Cardiac muscle cell (in vitro differentiated cells and primary cell): ENCODE data around the gene STK10. TPM values are rescaled to one million over a fixed set of nuclear protein-coding genes. Genes with fewer than 3 reads are reported as not detected.

Experiments used
- DNase-seq, 2 donors: peaks; one replicate each; pipeline versions ENCODE4 v3.0.0 to v3.0.0-alpha.2; 2010 to 2017; ENCODE audit warnings: low read depth in 1 of 2, low spot score in 1 of 2
- H3K27ac ChIP-seq: fragments of 200-600 bp; sonication (generic); 2 replicates; pipeline ENCODE4 v1.5.1; 2016
- H3K27me3 ChIP-seq: fragments of 200-600 bp; sonication (generic); 2 replicates; pipeline ENCODE4 v1.6.0; 2016; ENCODE audit warnings: control low read depth
- H3K36me3 ChIP-seq: fragments of 200-600 bp; sonication (generic); 2 replicates; pipeline ENCODE4 v1.5.1; 2016; ENCODE audit warnings: control low read depth
- H3K4me1 ChIP-seq: fragments of 200-600 bp; sonication (generic); 2 replicates; pipeline ENCODE4 v1.8.1; 2017; ENCODE audit warnings: low read depth, mild to moderate bottlenecking, mixed run types
- H3K4me3 ChIP-seq: fragments of 200-600 bp; sonication (generic); 2 replicates; pipeline ENCODE4 v1.5.1; 2016; ENCODE audit warnings: mild to moderate bottlenecking
- H3K9me3 ChIP-seq: fragments of 200-600 bp; sonication (generic); 2 replicates; pipeline ENCODE4 v1.5.1; 2017; ENCODE audit warnings: low read depth, mild to moderate bottlenecking, control low read depth
- polyA plus RNA-seq: library from polyadenylated mRNA; unstranded; fragments of >200 nt; fragmentation: Nextera tagmentation; extraction: Ambion mirVana; gene quantifications from 2 replicates; pipeline ENCODE4 v1.2.1, GENCODE V29; 2016
- total RNA-seq: library from RNA; depleted of rRNA; stranded (reverse); fragments of >200 nt; gene quantifications from 2 replicates; pipeline ENCODE4 v1.2.3, GENCODE V29; 2016
- TF ChIP-seq, protein P1 (sequence below): IDR thresholded peaks from 2 replicates; pipeline ENCODE4 v1.5.1; 2012; ENCODE audit warnings: low read depth, mild to moderate bottlenecking, low read length

The STK10 gene
- total and polyA plus RNA-seq, 2 experiments from 2014 or later, result 10.8 to 16.4 TPM

DNA sequence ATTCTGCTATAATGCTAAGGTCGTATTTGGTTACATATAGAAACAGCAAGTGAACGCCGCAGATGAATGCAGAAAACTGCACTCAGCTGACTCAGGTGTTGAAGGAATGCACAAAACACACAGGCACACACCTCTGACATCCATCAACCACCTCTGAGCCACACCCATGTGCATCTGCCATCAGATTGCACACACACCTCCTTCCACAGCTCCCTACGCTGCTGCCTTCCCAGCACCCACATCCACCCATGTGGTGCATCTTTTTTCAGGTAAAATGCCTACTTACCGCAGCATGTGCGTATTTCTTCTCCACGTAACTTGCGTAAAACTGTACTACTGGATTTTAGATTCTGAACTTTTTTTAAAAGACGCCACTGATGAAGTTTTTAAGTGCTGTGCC lies 7.1 kb downstream of the STK10 start:
- H3K36me3 ChIP-seq, result no peaks in the 10 kb centered on the region
- no peak overlapping the region for H3K4me3 ChIP-seq
- no peaks in the 10 kb centered on the region for H3K27me3 ChIP-seq
- no peak for DNase-seq
- peaks cover 10% of the 10 kb centered on the region for H3K4me1 ChIP-seq
- H3K9me3 ChIP-seq, result no peaks in the 10 kb centered on the region
- no peak overlapping the region for H3K27ac ChIP-seq
- TF ChIP-seq, protein P1, sequence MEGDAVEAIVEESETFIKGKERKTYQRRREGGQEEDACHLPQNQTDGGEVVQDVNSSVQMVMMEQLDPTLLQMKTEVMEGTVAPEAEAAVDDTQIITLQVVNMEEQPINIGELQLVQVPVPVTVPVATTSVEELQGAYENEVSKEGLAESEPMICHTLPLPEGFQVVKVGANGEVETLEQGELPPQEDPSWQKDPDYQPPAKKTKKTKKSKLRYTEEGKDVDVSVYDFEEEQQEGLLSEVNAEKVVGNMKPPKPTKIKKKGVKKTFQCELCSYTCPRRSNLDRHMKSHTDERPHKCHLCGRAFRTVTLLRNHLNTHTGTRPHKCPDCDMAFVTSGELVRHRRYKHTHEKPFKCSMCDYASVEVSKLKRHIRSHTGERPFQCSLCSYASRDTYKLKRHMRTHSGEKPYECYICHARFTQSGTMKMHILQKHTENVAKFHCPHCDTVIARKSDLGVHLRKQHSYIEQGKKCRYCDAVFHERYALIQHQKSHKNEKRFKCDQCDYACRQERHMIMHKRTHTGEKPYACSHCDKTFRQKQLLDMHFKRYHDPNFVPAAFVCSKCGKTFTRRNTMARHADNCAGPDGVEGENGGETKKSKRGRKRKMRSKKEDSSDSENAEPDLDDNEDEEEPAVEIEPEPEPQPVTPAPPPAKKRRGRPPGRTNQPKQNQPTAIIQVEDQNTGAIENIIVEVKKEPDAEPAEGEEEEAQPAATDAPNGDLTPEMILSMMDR, result no peak

DNA sequence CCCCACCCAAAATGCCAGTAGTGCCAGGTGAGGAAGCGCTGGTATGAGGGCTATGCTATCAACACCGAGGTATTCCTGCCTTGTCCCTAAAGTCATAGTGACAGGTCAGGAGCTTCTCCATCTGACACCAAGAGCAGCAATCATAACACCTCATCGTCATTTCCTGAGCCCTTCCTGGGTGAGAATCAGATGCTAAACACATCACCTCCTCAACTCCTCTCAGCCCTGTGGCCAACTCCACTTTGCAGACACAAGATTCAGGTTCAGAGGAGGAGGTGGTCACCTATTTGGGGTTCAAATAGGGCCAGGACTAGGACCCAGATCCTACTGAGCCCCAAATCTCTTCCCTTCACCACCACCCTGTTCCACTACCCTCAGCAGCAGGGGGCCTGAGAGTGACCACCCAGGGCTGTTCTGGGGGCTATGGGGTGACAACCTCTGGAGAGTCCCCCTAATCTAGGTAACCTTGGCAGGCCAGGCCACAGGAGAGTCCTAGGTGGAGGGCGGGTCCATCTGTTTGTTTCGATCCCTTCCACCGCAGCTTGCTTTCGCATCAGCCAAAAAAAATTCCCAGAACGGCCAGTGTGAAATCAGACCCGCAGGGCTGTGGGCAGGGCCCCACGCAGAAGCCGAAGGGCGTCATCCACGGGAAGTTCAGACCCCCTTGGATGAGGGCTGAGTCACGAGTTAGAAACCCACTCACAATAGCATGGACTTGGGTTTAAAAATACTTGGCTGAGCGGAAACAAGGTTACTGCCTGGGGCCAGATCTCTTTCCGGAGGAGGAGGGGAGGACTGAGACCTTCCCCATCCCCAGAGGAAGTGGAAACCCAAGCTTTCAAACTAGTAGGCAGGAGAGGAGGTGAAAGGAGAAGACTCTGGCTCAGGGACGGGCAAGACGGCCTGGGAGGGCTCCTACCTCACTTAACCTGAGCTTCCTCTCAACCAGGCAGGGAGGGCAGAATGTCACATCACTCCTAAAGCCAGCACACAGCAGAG lies 8.7 kb downstream of the STK10 start:
- Histone ChIP-seq H3K4me1 (peaks cover 12% of the 10 kb centered on the region), H3K4me3 (no peak overlapping the region), H3K9me3 (no peaks in the 10 kb centered on the region), H3K27me3 (no peaks in the 10 kb centered on the region), H3K36me3 (no peaks in the 10 kb centered on the region), H3K27ac (peak overlapping the region; percentile 14)
- peak; percentile 13 to 76 for DNase-seq
- TF ChIP-seq, protein P1, result no peak

DNA sequence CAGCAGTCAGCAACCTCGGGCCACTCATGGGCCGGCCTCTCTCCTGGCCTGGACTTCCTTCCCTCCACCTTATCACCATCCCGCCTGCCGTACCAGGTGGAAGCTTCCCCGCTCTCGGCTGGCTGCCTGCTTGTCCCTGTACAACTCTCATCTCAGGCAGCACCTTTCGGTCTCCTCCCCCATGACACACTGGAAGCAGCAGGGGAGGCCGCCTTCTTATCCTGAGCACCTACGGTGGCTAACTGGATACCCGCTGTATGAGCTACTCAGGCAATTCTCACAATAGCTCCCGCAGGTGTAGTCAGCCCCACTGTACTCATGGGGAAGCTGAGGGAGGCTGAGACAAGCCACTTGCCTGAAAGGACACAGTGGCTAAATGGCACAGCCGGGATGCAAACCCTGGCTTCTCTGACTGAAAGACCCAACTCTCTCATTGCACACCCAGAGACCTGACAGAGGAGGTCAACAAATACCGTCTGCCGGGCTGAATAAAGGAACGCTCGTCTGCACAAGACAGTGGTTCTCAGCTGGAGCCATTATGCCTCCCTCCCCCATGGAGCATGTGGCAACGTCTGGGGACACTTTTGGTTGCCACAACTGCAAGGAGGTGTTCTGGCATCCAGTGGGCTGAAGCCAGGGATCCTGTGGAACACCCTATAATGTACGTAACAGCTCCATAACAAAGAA lies 9.6 kb downstream of the STK10 start:
- H3K4me1 ChIP-seq, result peaks cover 13% of the 10 kb centered on the region
- H3K27ac ChIP-seq, result peak overlapping the region; percentile 48
- no peak for DNase-seq

DNA sequence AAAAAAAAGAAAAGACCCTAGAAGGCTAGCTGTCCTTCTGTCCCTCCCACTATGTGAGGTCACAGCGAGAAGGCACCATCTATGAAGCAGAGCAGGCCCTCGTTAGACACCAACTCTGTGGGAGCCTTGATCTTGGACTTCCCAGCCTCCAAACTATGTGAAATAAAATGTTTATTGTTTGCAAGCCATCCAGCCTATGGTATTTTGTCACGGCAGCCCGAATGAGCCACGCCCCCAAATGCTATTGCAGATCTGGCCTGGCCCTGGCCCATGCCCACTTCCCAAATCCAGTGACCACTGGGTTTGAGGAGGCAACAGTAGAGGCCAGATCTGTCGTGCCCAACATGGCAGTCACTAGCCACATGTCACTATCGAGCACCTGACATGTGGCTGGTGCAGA lies 10.8 kb downstream of the STK10 start:
- no peaks in the 10 kb centered on the region for H3K36me3 ChIP-seq
- no peaks in the 10 kb centered on the region for H3K27me3 ChIP-seq
- no peak overlapping the region for H3K27ac ChIP-seq
- no peak for DNase-seq
- TF ChIP-seq, protein P1, result no peak
- peaks cover 13% of the 10 kb centered on the region for H3K4me1 ChIP-seq
- H3K9me3 ChIP-seq, result no peaks in the 10 kb centered on the region
- H3K4me3 ChIP-seq, result no peak overlapping the region

More for the DNA sequence above, 9.6 kb downstream of the STK10 start:
- H3K36me3 ChIP-seq, result no peaks in the 10 kb centered on the region
- H3K9me3 ChIP-seq, result no peaks in the 10 kb centered on the region
- no peaks in the 10 kb centered on the region for H3K27me3 ChIP-seq
- TF ChIP-seq, protein P1, result no peak
- H3K4me3 ChIP-seq, result no peak overlapping the region

DNA sequence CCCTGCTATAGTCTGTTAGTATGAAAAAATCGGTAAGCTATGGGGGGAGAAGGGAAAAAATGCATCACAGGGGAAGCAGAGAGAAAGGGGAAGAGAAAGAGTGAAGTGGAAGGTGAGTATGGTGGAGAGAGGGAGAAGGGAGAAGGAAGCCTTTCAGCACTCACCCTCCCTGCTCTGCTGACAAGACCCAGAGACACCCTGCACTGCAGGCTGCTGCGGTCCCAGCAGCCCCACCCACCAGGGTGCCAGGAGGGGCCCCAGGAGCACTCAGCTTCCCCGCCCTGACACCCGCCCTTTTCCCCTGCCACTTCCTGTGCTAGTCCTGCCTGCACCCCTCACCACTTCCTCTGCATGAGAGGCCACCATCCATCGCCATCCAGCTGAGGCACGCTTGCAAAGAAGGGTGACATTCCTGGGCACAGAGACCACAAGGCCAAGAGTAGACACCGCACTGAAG lies 12.7 kb downstream of the STK10 start:
- DNase-seq, result peak in 1 of 2 donors; percentile 20
- no peaks in the 10 kb centered on the region for H3K36me3 ChIP-seq
- H3K9me3 ChIP-seq, result no peaks in the 10 kb centered on the region
- no peak overlapping the region for H3K4me3 ChIP-seq
- no peaks in the 10 kb centered on the region for H3K27me3 ChIP-seq
- peaks cover 13% of the 10 kb centered on the region for H3K4me1 ChIP-seq
- TF ChIP-seq, protein P1, result no peak
- H3K27ac ChIP-seq, result no peak overlapping the region
